ENCODE measurements around the gene VKORC1. TPM values are rescaled to one million over a fixed set of nuclear protein-coding genes. Genes with fewer than 3 reads are reported as not detected.

Gene VKORC1
- total RNA-seq, 1 donor from 2014 or later = 56.2 TPM

Other genes with a start within 250 kb of the VKORC1 start
- gene BCL7C, start 200.7 kb downstream of the VKORC1 start, total RNA-seq = 23.9 and 24.5 TPM in 2 replicates
- gene CTF1, start 198.2 kb downstream of the VKORC1 start, total RNA-seq = 0.17 and 0.33 TPM in 2 replicates
- 35.9 and 36.5 TPM in 2 replicates for gene FBXL19, start 171.2 kb downstream of the VKORC1 start, total RNA-seq
- gene ORAI3, start 145.7 kb downstream of the VKORC1 start, total RNA-seq = 11.8 and 12.7 TPM in 2 replicates
- 30.7 and 31.5 TPM in 2 replicates for gene SETD1A, start 137.0 kb downstream of the VKORC1 start, total RNA-seq
- 2.9 and 3.2 TPM in 2 replicates for gene HSD3B7, start 109.6 kb downstream of the VKORC1 start, total RNA-seq
- gene STX1B, start 84.2 kb downstream of the VKORC1 start, total RNA-seq = 0.75 and 0.78 TPM in 2 replicates
- gene STX4, start 61.2 kb downstream of the VKORC1 start, total RNA-seq = 49.1 and 54.8 TPM in 2 replicates
- 15.6 and 15.9 TPM in 2 replicates for gene ZNF668, start 20.6 kb downstream of the VKORC1 start, total RNA-seq
- gene ZNF646, start 20.4 kb downstream of the VKORC1 start, total RNA-seq = 21.1 and 23.3 TPM in 2 replicates
- gene PRSS53, start 5.9 kb downstream of the VKORC1 start, total RNA-seq = 4.3 and 4.8 TPM in 2 replicates
- gene BCKDK, start 13.6 kb upstream of the VKORC1 start, total RNA-seq = 44.3 and 44.9 TPM in 2 replicates
- gene KAT8, start 22.9 kb upstream of the VKORC1 start, total RNA-seq = 56.9 and 63.3 TPM in 2 replicates
- gene PRSS8, start 40.9 kb upstream of the VKORC1 start, total RNA-seq = not detected in 2 replicates
- 0.33 and 0.59 TPM in 2 replicates for gene PRSS36, start 55.3 kb upstream of the VKORC1 start, total RNA-seq
- gene FUS, start 85.3 kb upstream of the VKORC1 start, total RNA-seq = 936 and 955 TPM in 2 replicates
- gene PYCARD, start 108.0 kb upstream of the VKORC1 start, total RNA-seq = 15.6 and 17.1 TPM in 2 replicates
- 0.05 and 0.09 TPM in 2 replicates for gene TRIM72, start 119.3 kb upstream of the VKORC1 start, total RNA-seq
- gene PYDC1, start 122.3 kb upstream of the VKORC1 start, total RNA-seq = not detected in 2 replicates
- gene ITGAM, start 165.2 kb upstream of the VKORC1 start, total RNA-seq = 16.8 and 18.2 TPM in 2 replicates

Data from activated CD4-positive, alpha-beta T cell treated with anti-CD3 and anti-CD28 coated beads, Interleukin-2, amount 10 ng/mL, durations not matched to agents 24 days and 14 days (primary cell).